Fibroblast of peridontal ligament (primary cell): ENCODE data around the gene RAP1B.

Experiments
- DNase-seq: peaks from one replicate; pipeline ENCODE4 v3.0.0-alpha.2; 2010; ENCODE audit errors: extremely low read depth

Gene RAP1B

DNA sequence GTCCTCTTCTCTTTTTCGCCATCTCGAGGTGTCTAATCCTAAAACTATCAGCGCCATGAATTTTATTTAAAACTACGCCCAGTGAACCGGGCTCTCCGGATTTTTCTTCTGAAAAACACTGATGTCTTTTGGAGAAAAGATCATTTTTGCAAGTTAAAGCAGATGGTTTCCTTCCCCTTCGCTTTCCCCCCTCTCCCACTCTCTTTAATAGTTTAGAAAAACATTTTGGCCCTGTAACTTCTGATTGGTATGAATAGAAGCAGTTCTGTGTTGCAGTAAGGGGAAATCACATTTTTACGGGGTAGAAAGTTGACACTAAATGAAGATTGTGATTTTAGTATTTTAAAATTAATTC is 1.1 kb downstream of the RAP1B start:
- no peak for DNase-seq

DNA sequence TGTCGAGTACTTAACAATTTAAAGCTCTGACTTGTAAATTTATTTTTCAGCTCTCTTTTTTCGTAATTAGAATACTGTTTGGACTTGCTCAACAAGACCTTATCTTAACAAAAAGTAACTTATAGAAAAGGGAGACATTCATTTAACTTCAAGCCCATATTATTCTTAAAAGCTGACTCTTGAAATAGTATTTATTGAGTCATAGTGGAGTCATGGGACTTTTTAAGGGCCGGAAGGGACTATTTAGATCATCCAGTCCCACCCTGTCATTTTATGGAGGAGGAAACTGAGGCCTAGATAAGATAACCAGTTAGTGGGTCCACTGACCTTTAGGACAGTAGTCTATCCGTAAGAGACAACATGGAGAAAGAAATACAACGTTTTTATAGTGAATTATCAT is 1.5 kb downstream of the RAP1B start:
- peak; percentile 46 for DNase-seq

DNA sequence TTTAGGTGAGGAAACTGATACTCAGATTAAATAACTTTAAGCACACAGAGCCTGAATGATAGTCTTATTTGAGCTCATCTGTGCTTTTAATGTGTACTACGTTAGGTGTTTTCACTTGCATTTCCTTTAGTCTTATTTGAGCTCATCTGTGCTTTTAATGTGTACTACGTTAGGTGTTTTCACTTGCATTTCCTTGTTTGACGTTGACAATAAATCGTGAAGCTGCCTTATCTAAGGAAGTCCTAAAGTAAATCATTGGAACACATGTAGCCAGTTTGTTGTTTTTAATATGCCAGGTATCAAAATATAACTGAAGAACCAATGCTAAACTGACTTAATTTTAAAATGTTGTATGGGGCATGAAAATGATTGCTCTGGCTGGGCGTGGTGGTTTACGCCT is 2.0 kb downstream of the RAP1B start:
- DNase-seq = no peak

DNA sequence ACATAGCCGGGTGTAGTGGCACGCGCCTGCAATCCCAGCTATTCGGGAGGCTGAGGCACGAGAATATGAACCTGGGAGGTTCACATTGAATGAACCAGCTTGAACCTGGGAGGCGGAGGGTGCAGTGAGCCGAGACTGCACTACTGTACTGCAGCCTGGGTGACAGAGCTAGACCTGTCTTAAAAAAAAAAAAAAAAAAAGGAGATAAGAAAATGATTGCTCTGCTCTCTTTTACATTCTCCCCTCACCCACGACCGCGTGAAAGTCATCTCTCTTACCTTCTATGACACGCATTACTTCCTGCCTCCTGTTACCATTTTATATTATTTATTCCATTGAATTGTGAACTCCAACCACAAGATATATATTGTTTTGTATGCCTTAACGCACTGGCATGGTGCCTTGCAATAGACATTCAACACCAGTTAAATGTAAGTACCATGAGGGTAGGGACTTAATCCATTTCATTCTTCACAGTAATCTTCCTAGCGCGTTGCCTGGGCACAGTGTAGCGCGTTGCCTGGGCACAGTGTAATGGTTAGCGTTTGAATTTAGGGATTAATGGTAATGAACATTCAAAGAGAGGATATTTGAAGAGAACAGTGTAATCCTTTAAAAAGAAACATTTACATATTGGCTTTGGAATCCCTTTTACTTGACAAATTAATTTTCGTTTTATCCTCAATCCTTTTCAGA is 2.7 kb downstream of the RAP1B start:
- no peak for DNase-seq

DNA sequence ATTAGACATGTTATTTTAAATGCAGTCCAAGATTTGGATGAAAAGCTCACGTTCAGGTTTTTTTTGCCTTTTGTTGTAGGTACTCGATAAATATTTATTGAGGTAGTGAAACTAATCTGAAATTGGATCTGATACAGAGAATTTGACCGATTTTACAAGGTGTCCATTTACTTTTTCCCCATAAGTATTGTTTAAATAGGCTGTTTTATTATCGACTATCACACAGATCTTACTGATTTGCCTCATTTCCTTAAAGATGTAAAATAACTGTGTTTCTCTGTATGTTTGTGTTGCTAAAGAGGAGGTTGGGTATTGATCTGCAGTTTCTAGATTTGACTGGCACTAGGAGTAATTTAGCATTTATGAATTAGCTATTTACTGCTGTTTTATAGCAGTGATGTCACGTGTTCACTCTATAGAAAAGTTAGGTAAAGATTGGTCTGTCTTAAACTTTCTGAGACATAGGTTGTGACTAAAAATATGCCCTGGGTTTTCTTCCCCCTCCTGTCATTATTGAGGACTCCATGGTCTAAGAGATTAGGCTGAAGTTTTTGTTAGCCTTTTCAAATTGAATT is 3.5 kb downstream of the RAP1B start:
- no peak for DNase-seq

DNA sequence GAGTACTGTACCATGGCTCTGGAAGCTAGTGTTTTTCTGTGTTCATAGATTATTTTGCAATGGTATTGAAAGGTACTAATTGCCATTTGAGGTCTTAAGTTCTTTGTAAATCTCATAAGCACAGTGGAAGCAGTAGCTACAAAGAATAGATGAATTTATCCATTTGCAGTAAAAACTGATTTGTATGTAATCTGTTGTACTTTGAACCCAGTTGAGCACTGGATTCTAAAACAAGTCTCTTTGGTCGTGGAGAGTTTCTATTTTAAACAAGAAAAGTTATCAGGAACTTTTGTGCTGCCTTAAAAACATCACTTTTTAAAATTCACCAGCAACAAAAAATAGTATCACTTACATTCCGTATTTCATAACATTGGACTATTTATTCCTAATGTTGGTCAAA is 4.1 kb downstream of the RAP1B start:
- no peak for DNase-seq

DNA sequence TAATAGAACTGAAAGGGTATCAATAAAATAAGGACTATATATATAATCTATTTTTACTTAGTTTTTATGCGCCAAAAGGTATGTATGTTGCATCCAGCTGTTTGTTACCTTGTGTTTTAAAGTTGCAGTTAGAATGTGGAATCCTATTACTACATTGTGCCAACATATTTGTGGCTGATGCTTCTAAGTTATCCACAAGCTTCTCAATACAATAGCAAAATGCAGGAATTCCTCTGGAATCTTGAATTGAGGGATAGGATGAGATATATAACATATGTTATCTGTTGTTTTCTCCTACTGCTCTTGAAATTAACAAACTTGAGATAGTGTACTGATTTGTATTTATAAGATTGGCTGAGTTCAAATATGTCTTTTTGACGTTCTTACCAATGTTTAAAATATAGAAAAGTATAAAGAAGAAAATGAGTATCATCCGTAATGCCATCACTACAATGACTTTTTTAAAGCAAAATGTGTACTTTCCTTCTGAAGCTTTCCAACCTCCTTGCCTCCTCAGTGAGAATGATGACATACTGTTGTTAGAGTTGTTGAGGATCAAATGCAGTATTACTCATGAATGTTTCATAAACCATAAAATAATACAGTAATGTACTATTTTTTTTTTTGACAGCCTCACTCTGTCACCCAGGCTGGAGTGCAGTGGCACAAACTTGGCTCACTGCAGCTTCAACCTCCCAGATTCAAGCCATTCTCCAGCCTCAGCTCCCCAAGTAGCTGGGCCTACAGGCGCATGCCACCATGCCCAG is 6.6 kb downstream of the RAP1B start:
- DNase-seq = peak; percentile 75

DNA sequence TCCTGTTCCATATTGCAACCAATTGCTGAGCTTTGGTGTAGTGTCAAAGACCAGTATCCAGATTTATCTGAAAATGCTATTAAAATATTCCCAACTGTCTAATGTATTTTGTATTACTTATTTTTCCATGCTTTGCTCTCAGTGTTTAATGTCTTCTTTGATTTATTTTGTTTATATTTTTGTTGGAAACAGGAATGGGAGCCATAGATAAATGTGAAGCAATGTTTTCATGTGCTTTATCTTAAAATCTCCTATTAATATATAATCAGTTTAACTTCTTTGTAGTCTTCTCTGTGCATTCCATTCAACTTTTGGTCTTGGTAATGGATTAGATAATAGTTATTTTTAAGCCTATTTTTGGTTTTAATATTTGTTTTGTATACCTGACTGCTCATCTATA is 8.8 kb downstream of the RAP1B start:
- no peak for DNase-seq

DNA sequence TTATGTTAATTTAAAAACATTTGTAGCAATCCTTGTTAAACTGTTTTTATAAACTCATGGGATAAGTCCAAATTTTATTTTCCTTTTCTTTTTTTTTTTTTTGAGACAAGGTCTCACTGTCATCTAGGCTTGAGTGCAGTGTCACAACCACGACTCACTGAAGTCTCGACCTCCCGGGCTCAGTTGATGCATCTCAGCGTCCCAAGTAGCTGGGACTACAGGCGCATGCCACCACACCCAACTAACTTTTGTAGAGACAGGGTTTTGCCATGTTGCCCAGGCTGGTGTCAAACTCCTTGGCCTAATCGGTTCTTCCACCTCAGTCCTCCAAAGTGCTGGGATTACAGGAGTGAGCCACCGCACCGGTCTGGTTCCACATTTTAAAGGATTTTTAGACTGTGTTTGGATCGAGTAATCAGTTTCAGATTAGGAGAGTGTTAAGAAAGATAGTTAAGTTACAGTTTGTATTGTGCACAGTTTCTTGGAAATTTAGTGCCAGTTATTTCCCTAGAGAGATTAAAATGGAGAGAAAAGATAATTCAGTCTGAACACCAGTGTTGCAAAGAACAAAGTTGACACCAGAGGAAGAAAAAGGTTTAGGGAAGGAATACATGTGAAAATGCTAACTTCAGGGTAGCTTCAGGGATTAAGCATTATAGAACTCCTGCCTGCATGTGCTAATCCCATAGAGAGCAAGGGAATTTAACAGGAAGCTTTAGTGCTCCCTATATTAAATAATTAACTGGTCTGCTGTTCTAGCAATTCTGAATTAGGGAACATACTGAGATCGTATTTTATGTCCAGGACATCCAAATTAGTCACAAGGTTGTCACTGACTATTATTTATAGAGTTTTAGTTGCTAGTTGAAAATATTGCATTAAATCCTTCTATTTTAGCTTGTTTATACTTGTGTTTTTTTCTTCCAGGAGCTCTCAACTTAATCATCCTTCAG is 10.1 kb downstream of the RAP1B start:
- no peak for DNase-seq

DNA sequence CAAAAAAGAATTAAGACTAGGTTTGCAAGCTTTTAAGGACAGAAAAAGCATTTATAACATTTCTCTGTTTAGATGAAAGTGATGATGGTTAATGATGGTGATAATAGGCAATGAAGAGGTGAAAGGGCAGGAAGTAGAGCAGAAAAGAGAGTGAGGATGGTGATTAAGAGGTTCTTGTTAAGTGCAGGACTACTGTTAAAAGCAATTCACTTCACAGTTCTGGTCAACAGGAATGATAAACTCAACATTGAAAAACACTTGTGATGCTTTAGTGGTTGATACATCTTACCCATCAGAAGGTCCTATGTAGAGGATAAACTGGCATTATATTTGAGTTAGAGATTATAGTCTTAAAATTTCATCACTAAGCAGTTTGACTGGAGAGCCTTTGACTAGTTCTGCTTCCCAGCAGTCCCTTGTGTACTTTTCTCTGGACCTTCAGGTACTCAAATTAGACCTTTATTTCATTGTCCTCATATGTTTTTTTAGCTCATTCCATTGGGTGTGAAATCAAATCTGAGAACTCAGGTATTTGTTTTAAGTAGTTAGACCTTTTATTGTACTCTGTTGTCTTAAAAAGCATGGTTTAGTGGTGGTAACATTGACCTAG is 10.9 kb downstream of the RAP1B start:
- no peak for DNase-seq

DNA sequence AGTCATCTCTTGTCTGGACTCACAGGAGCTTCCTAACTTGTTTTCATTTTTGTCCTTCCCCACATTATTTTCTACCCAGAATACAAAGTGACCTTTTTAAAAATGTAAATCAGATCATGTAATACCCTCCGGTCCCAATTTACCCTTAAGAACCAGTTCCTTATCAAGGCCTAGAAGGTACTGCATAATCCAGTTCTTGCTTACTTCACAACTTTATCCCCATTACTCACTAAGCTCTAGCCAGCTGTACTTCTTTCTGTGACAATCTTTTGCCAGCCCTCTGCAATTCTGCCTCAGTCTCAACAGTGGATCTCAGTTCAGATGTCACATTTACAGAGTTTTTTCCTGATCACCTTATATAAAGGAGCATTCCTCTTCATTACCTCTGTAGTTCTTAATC is 11.6 kb downstream of the RAP1B start:
- DNase-seq = no peak

DNA sequence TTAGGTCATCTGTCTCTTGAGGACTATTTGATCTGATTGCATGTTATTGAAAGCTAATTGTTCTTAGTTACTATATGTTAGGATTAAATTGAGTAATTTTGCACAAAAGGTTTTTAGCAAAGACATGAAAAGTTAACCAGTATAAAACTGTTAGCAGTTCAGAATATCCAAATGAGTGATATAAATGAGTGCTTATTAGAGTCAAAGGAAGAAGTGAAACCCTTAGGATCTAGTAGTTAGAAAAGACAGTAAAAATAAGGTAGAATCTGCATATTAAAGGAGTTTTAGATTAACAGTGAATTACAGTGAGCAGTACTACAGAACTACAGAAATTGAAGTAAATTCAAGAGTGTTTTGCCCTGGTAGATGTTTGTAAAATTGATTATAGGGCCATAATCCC is 12.4 kb downstream of the RAP1B start:
- DNase-seq = no peak

DNA sequence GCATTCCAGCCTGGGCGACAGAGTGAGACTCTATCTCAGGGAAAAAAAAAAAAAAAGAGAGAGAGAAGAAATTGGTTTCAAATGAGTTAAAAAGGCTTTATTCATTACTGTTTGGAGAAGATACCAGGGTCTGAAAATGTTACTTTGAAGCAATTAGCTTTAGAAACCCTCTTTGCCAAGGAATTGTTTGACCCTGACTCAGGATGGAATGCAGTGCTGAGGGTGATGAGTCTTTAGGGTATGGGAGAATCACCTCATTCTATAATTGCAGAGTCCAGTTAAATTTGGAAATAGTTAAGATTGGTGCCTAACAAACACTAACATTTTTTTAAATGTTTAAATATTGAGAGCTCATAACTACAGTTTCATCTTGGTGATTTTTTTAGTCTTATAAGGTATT is 13.3 kb downstream of the RAP1B start:
- DNase-seq = peak; percentile 58

DNA sequence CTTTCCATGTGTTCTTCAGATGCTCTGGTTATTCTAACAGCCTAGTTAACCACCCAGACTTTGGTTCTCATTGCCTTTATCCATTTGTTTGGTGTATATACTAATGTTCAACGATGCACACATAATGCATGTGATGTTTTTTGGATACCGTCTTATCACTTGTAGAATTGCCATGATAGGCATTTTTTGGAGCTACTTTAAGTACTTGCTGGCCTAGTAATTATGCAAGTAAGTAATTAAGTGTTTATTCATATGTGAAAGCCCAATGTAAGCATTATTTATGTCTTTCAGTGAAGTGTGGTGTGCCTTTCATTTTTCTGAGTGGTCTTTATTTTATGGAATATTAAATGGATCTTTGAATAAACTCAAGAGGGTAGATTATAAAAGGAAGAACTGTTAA is 14.2 kb downstream of the RAP1B start:
- no peak for DNase-seq

DNA sequence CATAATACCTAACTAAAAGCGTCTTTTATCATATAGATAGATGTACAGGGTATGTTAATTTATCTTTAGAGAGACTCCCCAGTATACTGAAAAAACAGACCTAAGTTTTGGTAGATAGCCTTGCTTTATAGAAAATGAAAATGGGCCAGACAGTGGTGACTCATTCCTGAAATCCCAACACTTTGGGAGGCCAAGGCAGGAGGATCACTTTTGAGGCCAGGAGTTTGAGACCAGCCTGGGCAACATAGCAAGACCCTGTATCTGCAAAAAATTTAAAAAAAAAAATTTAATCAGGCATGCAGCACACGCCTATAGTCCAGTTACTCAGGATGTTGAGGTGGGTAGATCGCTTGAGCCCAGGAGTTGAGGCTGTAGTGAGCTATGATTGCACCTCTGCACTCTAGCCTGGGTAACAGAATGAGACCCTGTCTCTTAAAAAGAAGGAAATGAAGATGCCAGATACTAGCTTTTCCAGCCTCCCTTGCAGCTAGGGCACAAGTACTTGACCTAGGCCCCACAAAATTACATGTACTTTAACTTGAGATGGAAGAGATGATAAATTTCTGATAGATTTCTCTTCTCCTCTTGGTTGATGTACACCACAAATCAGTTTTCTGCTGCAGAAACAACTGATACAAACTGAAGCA is 17.1 kb downstream of the RAP1B start:
- no peak for DNase-seq

DNA sequence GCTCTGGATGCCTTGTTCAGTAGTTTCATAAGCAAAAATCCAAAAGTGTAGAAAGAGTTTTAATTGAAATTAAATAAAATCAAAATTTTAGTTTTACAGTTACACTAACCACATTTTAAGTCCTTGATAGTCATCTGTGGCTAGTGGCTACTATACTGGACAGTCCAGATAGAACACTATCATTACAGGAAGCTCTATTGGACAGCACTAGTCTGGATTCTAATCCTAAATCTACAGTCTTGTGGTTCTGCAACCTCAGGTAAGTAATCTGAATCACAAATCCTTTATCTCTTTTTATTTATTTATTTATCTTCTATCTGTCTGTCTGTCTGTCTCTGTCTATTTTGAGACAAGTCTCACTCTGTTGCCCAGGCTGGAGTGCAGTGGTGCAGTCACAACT is 18.0 kb downstream of the RAP1B start:
- no peak for DNase-seq

DNA sequence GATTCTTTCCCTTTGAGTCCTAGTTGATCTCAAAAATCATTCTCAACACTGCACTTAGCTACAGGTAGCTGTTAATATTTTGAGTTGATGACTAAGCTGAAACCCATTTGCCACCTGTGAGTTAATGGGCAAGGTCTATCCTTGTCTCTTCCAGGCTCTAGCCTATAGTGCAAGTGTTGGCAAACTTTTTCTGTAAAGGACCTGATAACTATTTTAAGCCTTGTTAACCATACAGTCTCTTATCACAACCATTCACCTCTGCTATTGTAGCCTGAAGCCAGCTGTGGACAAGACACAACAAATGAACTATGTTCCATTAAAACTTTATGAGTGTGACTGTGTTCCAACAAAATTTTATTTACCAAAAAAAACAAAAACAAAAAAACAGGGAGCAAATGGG is 19.4 kb downstream of the RAP1B start:
- DNase-seq = no peak

DNA sequence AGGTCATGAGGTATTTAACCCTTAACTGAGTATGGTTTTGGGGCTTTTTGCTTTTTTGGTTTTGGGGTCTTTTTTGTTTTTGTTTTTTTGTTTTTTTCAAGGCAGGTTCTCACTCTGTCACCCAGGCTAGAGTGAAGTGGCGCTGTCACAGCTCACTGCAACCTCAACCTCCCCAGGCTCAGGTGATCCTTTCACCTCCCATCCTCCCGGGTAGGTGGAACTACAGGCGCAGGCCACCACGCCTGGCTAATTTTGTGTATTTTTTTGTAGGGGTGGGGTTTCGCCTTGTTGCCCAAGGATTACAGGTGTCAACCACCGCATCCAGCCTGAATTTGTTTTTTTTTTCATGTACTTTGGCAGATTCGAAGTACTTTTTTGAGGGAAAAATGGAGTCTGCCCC is 19.9 kb downstream of the RAP1B start:
- no peak for DNase-seq

DNA sequence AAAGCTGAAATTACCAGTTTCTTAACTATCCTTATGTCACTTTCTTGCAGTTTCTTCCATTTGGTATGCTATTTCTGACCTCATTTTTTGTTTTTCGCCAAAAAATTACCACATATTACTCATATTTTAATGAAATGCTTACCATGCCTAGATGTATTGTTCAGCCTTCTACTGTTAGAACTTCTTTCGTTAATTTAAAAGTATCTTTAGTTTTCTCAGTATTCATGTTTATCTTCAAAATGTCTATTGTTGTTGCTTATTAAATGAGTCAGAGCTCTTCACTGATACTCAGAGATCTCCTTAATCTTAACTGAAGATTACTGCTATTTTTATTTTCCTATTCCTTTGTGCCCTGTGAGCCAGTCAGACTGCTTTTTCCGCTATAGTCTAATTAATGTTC is 20.5 kb downstream of the RAP1B start:
- DNase-seq = peak; percentile 49

DNA sequence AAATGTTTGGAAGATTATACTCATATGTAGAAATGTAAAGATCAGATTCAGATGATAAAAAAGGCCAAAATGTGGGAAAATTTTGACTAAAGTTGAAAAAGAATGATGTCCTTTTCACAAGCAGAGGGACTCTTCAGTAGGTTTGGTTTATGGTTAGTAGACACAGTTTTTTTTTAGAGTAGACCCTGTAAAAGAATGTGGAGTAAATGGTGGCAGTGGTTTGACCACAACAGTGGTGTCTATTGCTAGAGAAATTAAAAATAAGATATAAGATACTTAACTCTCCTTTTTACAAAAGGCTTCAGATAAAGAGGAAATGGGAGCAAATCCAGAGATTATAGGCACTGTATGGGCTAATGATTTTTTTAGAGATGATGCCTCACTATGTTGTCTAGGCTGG is 21.8 kb downstream of the RAP1B start:
- DNase-seq = no peak
